Epithelial cell of proximal tubule (primary cell): ENCODE data around the gene HOXB5. TPM values are rescaled to one million over a fixed set of nuclear protein-coding genes. Genes with fewer than 3 reads are reported as not detected.

Experiments
- DNase-seq: peaks from one replicate; pipeline ENCODE4 v3.0.0-alpha.2; 2011; ENCODE audit warnings: low read depth
- H3K4me3 ChIP-seq: 2 replicates; pipeline ENCODE4 v1.5.1; 2011; ENCODE audit warnings: low read depth, mild to moderate bottlenecking, low read length
- total RNA-seq: library from RNA; depleted of rRNA; stranded (reverse); fragments of >200 nt; gene quantifications from 2 replicates; pipeline ENCODE4 v1.2.3, GENCODE V29; 2015
- TF ChIP-seq, protein P1 (sequence below): conservative IDR thresholded peaks from 2 replicates; pipeline ENCODE4 v1.5.1; 2012; ENCODE audit warnings: low read depth, mild to moderate bottlenecking, low read length

The HOXB5 gene
- total RNA-seq, 1 donor from 2014 or later = 5.5 TPM

DNA sequence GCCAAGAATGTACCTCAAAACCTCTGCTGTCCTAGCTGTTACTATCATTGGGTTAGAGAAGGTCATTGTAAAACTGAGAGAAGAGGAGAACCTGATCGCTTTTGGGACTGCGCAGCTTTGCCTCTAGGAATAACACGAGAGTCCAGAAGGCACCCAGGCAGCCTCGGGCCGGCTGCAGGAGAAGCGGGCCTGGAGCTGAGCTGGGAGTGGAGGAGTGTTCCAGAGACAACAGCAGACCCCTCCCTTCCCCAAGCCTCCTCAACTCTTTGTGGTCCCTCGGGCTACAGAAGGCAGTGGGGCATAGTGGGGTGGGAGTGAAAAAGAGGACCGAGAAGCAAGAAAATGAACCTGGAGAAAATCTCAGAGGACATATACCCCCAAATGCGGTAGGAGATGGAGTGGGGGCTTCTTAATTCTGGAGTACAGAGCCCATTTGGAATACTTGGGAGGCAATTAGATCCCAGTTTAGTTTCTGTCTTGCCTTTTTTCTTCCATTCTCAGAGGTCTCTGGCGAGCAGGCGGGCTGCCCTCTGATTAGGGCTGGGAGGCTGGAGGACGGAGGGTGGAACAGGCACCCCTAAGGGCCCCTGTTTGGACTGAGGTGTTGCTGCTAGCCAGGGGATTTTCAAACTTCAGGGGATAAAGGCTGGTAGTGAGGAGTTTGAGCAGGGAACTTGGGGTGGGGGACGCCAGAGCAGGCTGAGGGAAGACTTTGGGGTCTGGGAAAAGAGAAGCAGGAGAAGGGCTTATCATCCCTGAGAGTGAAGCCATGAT lies 35.3 kb downstream of the HOXB5 start:
- TF ChIP-seq, protein P1, sequence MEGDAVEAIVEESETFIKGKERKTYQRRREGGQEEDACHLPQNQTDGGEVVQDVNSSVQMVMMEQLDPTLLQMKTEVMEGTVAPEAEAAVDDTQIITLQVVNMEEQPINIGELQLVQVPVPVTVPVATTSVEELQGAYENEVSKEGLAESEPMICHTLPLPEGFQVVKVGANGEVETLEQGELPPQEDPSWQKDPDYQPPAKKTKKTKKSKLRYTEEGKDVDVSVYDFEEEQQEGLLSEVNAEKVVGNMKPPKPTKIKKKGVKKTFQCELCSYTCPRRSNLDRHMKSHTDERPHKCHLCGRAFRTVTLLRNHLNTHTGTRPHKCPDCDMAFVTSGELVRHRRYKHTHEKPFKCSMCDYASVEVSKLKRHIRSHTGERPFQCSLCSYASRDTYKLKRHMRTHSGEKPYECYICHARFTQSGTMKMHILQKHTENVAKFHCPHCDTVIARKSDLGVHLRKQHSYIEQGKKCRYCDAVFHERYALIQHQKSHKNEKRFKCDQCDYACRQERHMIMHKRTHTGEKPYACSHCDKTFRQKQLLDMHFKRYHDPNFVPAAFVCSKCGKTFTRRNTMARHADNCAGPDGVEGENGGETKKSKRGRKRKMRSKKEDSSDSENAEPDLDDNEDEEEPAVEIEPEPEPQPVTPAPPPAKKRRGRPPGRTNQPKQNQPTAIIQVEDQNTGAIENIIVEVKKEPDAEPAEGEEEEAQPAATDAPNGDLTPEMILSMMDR = no peak
- DNase-seq = no peak
- peak overlapping the region; percentile 31 for H3K4me3 ChIP-seq

DNA sequence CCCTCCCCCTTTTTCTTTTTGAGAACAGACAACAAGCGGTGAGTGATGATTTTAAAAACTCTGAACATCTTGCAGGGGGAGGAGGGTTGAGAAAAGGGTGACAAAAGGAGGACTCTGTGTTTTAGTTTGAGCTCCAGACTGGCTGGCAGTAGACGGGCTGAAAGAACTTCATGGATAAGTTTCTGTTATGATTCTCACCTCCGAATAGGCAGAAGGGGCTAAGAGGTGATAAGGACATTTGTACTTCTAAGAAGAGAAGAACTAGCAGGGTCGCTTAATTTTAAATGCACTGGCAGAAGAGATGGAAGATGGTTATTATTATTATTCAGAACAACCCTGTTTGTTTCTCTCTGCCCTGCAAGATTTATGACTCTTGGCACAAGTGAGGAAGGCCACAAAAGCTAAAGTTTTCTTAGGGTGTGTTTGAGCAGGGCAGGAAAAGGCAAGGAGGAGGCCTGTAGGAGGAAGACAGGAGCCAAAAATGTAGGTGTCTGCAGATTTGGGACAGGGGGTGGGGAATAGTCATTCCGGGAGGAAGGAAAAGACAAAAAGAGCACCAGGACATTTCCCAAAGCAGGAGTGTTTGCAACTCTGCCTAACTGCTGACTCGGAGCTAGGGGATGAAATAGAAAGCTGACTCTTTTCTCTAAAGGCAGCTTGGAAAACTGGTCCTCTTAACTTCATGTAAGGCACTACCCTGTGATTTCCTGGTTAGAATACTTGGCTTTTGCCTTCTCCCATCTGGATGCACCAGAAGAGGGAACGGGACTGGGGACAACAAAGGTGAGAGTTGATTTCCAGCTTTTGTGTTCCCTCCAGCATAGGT lies 36.8 kb downstream of the HOXB5 start:
- no peak for DNase-seq
- TF ChIP-seq, protein P1 = no peak
- peak overlapping the region; percentile 50 for H3K4me3 ChIP-seq

DNA sequence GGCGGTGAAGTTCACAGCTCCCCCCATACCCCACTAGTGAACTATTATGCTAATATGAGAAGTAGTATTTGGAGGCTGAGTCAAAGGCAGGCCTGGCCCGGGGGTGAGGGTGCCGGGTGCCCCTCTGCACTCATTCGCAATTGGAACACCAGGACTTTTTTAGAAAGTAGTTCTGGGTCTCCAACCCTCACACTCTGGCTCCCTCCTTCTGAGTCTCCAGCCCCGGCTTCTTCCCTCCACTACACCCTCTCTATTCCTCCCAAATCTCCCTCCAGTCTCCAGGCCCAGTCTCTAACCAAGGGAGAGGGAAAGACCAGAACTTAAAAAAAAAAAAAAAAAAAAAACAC lies 37.4 kb downstream of the HOXB5 start:
- TF ChIP-seq, protein P1 = no peak
- DNase-seq = no peak
- H3K4me3 ChIP-seq = peak overlapping the region; percentile 50

DNA sequence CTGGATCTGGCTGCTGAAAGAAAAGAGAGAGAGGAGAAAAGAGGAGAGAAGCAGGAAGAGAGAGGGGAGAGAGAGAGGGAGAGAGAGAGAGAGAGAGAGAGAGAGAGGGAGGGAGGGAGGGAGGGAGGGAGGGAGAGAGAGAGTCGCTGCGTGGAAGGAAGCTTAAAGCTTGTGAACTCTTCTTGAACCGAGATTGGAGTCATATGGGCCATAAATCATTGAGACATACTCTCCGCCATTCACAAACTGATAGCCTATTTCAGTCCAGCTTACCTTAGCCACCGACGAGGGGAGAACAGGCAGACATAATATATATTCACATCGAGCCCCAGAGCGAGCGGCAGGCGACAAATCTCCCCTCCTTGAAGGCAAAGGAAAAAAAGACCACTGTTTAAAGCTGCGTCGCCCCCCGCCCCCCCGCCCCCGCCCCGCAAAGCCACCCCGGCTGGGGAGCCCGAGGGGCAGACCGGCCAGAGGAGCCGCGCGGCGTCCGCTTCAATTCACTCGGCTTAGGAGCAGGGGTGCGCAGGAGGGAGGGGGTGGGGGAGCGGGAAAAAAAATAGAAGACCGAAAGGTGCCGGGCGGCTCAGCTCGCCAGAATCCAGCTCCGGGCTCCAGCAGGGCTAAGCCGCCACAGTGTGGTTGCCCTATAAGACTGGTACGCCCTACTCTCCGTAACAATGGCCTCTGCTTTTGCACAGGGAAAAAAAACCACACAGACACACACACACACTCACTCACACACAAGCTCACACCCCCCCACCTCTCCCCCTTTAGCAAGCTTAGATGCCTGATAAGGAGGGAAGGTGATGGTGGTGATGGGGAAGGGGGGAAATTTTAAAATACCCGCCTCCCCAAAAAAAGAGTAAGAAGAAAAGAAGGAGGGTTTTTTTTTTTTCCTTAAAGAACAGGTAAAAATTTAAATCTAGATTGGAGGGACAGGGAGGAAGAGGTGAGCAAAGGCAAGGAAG lies 38.0 kb downstream of the HOXB5 start:
- DNase-seq = no peak
- peak overlapping the region; percentile 50 for H3K4me3 ChIP-seq
- TF ChIP-seq, protein P1 = no peak

DNA sequence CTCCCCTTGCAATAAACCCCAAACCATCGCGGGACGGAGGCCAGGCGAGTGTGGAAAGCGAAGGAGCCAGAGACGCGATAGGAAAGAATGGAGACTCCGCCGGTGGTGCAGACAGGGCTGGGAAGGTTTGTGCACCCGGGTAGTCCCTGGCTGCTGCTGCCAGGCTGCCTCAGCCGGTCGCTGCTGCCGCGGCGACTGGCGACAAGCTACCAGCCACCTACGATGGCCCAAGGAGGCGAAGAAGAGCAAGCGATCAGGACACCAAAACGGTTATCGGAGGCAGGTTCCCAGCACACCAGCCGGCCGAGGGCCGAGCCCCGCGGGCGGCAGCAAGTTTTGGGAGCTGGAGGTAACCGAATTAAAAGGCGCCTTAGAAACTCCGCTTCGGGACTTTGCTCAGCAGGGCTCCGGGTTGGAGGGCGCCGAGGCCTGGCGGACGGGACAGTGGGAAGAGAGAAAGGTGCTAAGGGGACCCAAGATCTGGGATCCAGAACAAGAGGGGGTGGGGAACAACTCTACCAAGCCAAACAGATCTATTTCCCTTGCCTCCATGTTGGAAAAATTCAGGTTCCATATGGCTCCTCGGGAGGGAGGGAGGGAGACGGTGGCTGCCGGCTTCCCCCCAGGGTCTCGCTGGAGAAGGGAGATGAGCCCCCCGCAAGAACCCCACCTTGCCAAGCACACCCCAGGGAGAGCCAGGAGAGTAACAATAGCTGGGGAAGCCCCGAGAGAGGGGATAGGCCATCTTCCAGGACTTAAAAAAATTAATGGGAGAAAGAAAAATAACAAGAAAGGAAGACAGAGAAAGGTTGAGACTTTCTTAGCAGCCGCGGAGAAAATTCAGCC lies 38.9 kb downstream of the HOXB5 start:
- TF ChIP-seq, protein P1 = no peak
- no peak for DNase-seq
- H3K4me3 ChIP-seq = peak overlapping the region; percentile 50

DNA sequence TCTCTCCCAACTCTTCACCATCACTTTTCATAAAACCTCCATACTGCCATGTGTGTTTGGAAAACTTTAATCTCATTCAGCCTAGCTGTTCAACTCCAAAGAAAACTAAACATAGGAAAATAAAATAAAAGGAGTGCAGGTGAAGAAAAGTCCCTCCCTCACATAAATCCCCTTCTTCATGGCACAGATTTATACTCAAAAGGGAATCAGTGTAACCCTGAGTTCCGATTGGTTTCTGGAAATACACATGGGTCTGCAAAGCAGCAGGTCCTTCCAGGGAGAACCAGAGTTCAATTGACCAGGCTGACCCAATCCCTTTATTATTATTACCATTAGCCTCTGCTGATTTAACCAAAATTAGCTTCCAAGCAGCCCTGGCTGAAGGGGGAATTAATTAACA lies 39.8 kb downstream of the HOXB5 start:
- peak overlapping the region; percentile 50 for H3K4me3 ChIP-seq
- DNase-seq = no peak
- TF ChIP-seq, protein P1 = no peak
